HepG2 (cell line): Measurements from ENCODE around the gene SCGB1C1. TPM values are rescaled to one million over a fixed set of nuclear protein-coding genes. Genes with fewer than 3 reads are reported as not detected.

Source experiments
- ARNTL ChIP-seq: sonication (generic); formaldehyde crosslinking; IDR thresholded peaks from 2 replicates; pipeline ENCODE4 v1.4.0; 2020; ENCODE audit warnings: mild to moderate bottlenecking, missing genetic modification reagents
- KAT8 ChIP-seq: IDR thresholded peaks from 2 replicates; pipeline ENCODE4 v1.6.1; 2016; ENCODE audit warnings: missing genetic modification reagents, missing compliant biosample characterization
- MXD4 ChIP-seq: IDR thresholded peaks from 2 replicates; pipeline ENCODE4 v1.6.1; 2016; ENCODE audit warnings: mild to moderate bottlenecking, missing biosample characterization, missing genetic modification reagents
- MYC ChIP-seq: sonication (generic); formaldehyde crosslinking; IDR thresholded peaks from 2 replicates; pipeline ENCODE4 v1.9.0; 2021; ENCODE audit warnings: missing genetic modification reagents, borderline replicate concordance
- SIX4 ChIP-seq: sonication (generic); formaldehyde crosslinking; IDR thresholded peaks from 2 replicates; pipeline ENCODE4 v1.4.0; 2020; ENCODE audit warnings: missing genetic modification reagents
- XRCC5 ChIP-seq: fragments of 200-400 bp; formaldehyde crosslinking; optimal IDR thresholded peaks from 2 replicates; pipeline ENCODE3; 2017; ENCODE audit warnings: mild to moderate bottlenecking, low read length
- ZBTB25 ChIP-seq: IDR thresholded peaks from 2 replicates; pipeline ENCODE4 v1.6.1; 2018; ENCODE audit warnings: missing genetic modification reagents
- ZBTB8A ChIP-seq: sonication (generic); formaldehyde crosslinking; IDR thresholded peaks from 2 replicates; pipeline ENCODE4 v1.4.0; 2020; ENCODE audit warnings: mild to moderate bottlenecking, low read depth, missing genetic modification reagents, borderline replicate concordance
- ZMYM3 ChIP-seq: sonication (generic); formaldehyde crosslinking; IDR thresholded peaks from 2 replicates; pipeline ENCODE4 v1.5.1; 2020; ENCODE audit warnings: mild to moderate bottlenecking, missing genetic modification reagents
- ZNF580 ChIP-seq: IDR thresholded peaks from 2 replicates; pipeline ENCODE4 v1.6.1; 2016; ENCODE audit warnings: low read depth, borderline replicate concordance
- ZZZ3 ChIP-seq: sonication (generic); formaldehyde crosslinking; IDR thresholded peaks from 2 replicates; pipeline ENCODE4 v1.4.0; 2020; ENCODE audit warnings: missing genetic modification reagents, mild to moderate bottlenecking, borderline replicate concordance
- polyA plus RNA-seq, 8 experiments: library from polyadenylated mRNA; depleted of rRNA in 3 of 8; stranded (reverse) in 7 of 8; unstranded in 1 of 8; fragments of >200 nt; fragmentation: Illumina TruSeq in 4 of 8; extraction: Trizol in 4 of 8; gene quantifications; 2 replicates each; pipeline versions ENCODE4 v1.2.1 to v1.2.3, GENCODE V29; 2011 to 2016; ENCODE audit warnings: low read depth in 4 of 8, missing spikeins in 1 of 8, mixed read lengths in 1 of 8; ENCODE audit not compliant: insufficient read depth in 1 of 8
- total RNA-seq, 5 experiments: library from RNA; depleted of rRNA; stranded (reverse); fragments of >200 nt; fragmentation: Illumina TruSeq; extraction: Trizol; gene quantifications; 2 replicates each; pipeline ENCODE4 v1.2.3, GENCODE V29; 2016; ENCODE audit warnings: low read depth in 1 of 5
- TF ChIP-seq, protein P1 (sequence below): sonication (generic); formaldehyde crosslinking; IDR thresholded peaks from 2 replicates; pipeline ENCODE4 v1.8.0; 2022; ENCODE audit warnings: missing genetic modification reagents, mild to moderate bottlenecking, moderate library complexity, borderline replicate concordance
- TF ChIP-seq, protein P2 (sequence below): sonication (generic); formaldehyde crosslinking; IDR thresholded peaks from 2 replicates; pipeline ENCODE4 v1.4.0; 2020; ENCODE audit warnings: missing genetic modification reagents
- TF ChIP-seq, protein P3 (sequence below): sonication (generic); formaldehyde crosslinking; conservative IDR thresholded peaks from 2 replicates; pipeline ENCODE4 v1.4.0; 2020; ENCODE audit warnings: missing genetic modification reagents
- TF ChIP-seq, protein P4 (sequence below): sonication (generic); formaldehyde crosslinking; IDR thresholded peaks from 2 replicates; pipeline ENCODE4 v1.5.1; 2020; ENCODE audit warnings: mild to moderate bottlenecking, missing genetic modification reagents, moderate library complexity
- TF ChIP-seq, protein P5 (sequence below): sonication (generic); formaldehyde crosslinking; IDR thresholded peaks from 2 replicates; pipeline ENCODE4 v1.4.0; 2020; ENCODE audit warnings: missing genetic modification reagents

SCGB1C1 gene
- total and polyA plus RNA-seq, 2 of the 13 experiments (the other 11 are each of a cell fraction or from before 2014, with no cell fraction given) = not detected

DNA sequence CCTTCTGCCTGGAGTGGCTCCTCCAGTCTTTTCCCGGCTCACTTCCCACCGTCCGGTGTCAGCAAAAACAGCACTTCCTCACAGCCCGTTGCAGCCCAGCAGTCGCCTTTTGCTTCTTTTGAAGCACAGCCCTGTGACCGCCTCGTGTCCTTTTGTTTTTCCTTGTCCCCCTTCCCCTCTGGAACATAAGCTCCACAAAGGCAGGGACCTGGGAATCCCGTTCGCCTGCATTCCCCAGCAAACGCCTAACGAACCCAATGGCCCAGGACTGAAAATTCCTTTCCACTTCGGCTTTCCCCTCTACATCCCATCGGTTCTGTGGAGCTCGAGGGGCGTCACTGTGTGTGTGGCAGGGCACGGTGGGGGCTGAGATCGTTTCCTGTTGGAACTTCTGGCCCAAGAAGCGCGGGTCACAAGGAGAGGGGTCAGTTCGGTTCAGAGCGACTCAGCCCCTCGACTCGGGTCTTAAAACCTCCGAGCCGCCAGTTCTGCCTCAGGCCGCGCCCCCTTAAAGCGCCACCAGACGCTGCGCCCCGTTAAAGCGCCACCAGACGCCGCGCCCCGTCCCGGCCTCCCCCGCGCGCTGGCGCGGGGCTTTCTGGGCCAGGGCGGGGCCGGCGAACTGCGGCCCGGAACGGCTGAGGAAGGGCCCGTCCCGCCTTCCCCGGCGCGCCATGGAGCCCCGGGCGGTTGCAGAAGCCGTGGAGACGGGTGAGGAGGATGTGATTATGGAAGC lies 15.5 kb downstream of the SCGB1C1 start (continued):
- TF ChIP-seq, protein P1, sequence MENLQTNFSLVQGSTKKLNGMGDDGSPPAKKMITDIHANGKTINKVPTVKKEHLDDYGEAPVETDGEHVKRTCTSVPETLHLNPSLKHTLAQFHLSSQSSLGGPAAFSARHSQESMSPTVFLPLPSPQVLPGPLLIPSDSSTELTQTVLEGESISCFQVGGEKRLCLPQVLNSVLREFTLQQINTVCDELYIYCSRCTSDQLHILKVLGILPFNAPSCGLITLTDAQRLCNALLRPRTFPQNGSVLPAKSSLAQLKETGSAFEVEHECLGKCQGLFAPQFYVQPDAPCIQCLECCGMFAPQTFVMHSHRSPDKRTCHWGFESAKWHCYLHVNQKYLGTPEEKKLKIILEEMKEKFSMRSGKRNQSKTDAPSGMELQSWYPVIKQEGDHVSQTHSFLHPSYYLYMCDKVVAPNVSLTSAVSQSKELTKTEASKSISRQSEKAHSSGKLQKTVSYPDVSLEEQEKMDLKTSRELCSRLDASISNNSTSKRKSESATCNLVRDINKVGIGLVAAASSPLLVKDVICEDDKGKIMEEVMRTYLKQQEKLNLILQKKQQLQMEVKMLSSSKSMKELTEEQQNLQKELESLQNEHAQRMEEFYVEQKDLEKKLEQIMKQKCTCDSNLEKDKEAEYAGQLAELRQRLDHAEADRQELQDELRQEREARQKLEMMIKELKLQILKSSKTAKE (CRISPR knock-in tag) = no peak
- TF ChIP-seq ZNF580 (CRISPR knock-in tag) = no peak
- TF ChIP-seq KAT8 = peak; percentile 39; the same call in 1 of the 2 replicates
- no peak for TF ChIP-seq ZMYM3
- TF ChIP-seq, protein P2, sequence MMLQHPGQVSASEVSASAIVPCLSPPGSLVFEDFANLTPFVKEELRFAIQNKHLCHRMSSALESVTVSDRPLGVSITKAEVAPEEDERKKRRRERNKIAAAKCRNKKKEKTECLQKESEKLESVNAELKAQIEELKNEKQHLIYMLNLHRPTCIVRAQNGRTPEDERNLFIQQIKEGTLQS = 0 out of 2 replicates have a peak, but pooled peaks have one; percentile 20
- TF ChIP-seq, protein P3, sequence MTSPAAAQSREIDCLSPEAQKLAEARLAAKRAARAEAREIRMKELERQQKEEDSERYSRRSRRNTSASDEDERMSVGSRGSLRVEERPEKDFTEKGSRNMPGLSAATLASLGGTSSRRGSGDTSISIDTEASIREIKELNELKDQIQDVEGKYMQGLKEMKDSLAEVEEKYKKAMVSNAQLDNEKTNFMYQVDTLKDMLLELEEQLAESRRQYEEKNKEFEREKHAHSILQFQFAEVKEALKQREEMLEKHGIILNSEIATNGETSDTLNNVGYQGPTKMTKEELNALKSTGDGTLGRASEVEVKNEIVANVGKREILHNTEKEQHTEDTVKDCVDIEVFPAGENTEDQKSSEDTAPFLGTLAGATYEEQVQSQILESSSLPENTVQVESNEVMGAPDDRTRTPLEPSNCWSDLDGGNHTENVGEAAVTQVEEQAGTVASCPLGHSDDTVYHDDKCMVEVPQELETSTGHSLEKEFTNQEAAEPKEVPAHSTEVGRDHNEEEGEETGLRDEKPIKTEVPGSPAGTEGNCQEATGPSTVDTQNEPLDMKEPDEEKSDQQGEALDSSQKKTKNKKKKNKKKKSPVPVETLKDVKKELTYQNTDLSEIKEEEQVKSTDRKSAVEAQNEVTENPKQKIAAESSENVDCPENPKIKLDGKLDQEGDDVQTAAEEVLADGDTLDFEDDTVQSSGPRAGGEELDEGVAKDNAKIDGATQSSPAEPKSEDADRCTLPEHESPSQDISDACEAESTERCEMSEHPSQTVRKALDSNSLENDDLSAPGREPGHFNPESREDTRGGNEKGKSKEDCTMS (CRISPR knock-in tag) = no peak
- no peak for TF ChIP-seq MXD4 (CRISPR knock-in tag)
- TF ChIP-seq, protein P4, sequence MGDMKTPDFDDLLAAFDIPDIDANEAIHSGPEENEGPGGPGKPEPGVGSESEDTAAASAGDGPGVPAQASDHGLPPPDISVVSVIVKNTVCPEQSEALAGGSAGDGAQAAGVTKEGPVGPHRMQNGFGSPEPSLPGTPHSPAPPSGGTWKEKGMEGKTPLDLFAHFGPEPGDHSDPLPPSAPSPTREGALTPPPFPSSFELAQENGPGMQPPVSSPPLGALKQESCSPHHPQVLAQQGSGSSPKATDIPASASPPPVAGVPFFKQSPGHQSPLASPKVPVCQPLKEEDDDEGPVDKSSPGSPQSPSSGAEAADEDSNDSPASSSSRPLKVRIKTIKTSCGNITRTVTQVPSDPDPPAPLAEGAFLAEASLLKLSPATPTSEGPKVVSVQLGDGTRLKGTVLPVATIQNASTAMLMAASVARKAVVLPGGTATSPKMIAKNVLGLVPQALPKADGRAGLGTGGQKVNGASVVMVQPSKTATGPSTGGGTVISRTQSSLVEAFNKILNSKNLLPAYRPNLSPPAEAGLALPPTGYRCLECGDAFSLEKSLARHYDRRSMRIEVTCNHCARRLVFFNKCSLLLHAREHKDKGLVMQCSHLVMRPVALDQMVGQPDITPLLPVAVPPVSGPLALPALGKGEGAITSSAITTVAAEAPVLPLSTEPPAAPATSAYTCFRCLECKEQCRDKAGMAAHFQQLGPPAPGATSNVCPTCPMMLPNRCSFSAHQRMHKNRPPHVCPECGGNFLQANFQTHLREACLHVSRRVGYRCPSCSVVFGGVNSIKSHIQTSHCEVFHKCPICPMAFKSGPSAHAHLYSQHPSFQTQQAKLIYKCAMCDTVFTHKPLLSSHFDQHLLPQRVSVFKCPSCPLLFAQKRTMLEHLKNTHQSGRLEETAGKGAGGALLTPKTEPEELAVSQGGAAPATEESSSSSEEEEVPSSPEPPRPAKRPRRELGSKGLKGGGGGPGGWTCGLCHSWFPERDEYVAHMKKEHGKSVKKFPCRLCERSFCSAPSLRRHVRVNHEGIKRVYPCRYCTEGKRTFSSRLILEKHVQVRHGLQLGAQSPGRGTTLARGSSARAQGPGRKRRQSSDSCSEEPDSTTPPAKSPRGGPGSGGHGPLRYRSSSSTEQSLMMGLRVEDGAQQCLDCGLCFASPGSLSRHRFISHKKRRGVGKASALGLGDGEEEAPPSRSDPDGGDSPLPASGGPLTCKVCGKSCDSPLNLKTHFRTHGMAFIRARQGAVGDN (CRISPR knock-in tag) = peak; percentile 56; the same call in 1 of the 2 replicates
- 0 out of 2 replicates have a peak, but pooled peaks have one; percentile 50 for TF ChIP-seq ARNTL (CRISPR knock-in tag)
- TF ChIP-seq SIX4 (CRISPR knock-in tag) = no peak
- no peak for TF ChIP-seq ZBTB8A (CRISPR knock-in tag)
- peak; percentile 22; the same call in 1 of the 2 replicates for TF ChIP-seq ZBTB25 (CRISPR knock-in tag)
- TF ChIP-seq MYC (CRISPR knock-in tag) = no peak
- TF ChIP-seq ZZZ3 (CRISPR knock-in tag) = 0 out of 2 replicates have a peak, but pooled peaks have one; percentile 10
- TF ChIP-seq XRCC5 = peak; percentile 73
- TF ChIP-seq, protein P5, sequence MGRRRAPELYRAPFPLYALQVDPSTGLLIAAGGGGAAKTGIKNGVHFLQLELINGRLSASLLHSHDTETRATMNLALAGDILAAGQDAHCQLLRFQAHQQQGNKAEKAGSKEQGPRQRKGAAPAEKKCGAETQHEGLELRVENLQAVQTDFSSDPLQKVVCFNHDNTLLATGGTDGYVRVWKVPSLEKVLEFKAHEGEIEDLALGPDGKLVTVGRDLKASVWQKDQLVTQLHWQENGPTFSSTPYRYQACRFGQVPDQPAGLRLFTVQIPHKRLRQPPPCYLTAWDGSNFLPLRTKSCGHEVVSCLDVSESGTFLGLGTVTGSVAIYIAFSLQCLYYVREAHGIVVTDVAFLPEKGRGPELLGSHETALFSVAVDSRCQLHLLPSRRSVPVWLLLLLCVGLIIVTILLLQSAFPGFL = no peak
